ENCODE results near the gene NTHL1. TPM values are rescaled to one million over a fixed set of nuclear protein-coding genes. Genes with fewer than 3 reads are reported as not detected.
A peak's percentile ranks its signal among the peaks of the same experiment; 100 is the strongest.

NTHL1 gene
- polyA plus RNA-seq, 3 donors: 9.2 to 22.4 (median 9.6) TPM

- Mint-ChIP-seq H3K9me3 (peaks cover 0 to 7% (median 2%) of the 10 kb centered on the region in 7 donors), H3K27me3 (ENCODE audit: low read depth in 3 of 3) (peaks cover 30 to 67% (median 45%) of the 10 kb centered on the region in 3 donors), H3K4me3 (no peak overlapping the region), H3K36me3 (peaks cover 3% of the 10 kb centered on the region in 2 donors), H3K27ac (no peak overlapping the region), H3K4me1 (peaks cover 17% of the 10 kb centered on the region)
- Histone ChIP-seq H3K36me3 (replicated peaks in 1 of 2; ENCODE audit: control insufficient read depth in 1 of 2, insufficient read depth in 2 of 2, low read length in 2 of 2) (no peaks in the 10 kb centered on the region), H3K9me3 (replicated peaks in 1 of 2; ENCODE audit: control insufficient read depth in 1 of 2, insufficient read depth in 1 of 2, low read length in 2 of 2) (peaks cover 0 to 9% of the 10 kb centered on the region in 2 donors), H4K20me1 (ENCODE audit: insufficient read depth, low read length) (no peaks in the 10 kb centered on the region), H3K4me1 (ENCODE audit: control insufficient read depth in 1 of 2, insufficient read depth in 2 of 2, low read length in 2 of 2) (peaks cover 20 to 27% of the 10 kb centered on the region in 2 donors), H3K4me2 (replicated peaks; ENCODE audit: extremely low read depth, low read length, poor library complexity, severe bottlenecking) (no peak overlapping the region), H3K4me3 (replicated peaks in 1 of 3; ENCODE audit: low read depth in 2 of 3, low read length in 3 of 3) (no peak overlapping the region), H2AFZ (ENCODE audit: insufficient read depth, low read depth, low read length, poor library complexity, severe bottlenecking) (no peak overlapping the region), H3K9ac (ENCODE audit: insufficient read depth, low read length, poor library complexity, severe bottlenecking) (no peak overlapping the region), H3K79me2 (ENCODE audit: insufficient read depth, low read length) (no peaks in the 10 kb centered on the region), H3K27ac (ENCODE audit: low read depth in 1 of 2, low read length in 2 of 2) (no peak overlapping the region), H3K27me3 (ENCODE audit: control insufficient read depth in 2 of 2, insufficient read depth in 2 of 2, low read length in 2 of 2) (peaks cover 11 to 42% of the 10 kb centered on the region in 2 donors)
- 97% methylated on average over 22 of the region's 22 CpGs for WGBS (ENCODE audit: insufficient coverage)
- DNase-seq: no peak
- intact Hi-C loops (cut with micrococcal nuclease): loop anchor here in 1 of 2 donors (5.0 kb wide), 1 partner anchor 118 kb away; the partner anchor contains the start of gene RAB26
- no peak for TF ChIP-seq CTCF (IDR thresholded peaks at IDR 0.05)
Observed at GRCh38 chr16:2029350-2029749, 18.3 kb downstream of the NTHL1 start.

GRCh38 chr16:2028620-2029220, 18.9 kb downstream of the NTHL1 start:
- Histone ChIP-seq H3K9me3 (replicated peaks in 1 of 2; ENCODE audit: control insufficient read depth in 1 of 2, insufficient read depth in 1 of 2, low read length in 2 of 2) (peaks cover 0 to 9% of the 10 kb centered on the region in 2 donors), H3K27ac (ENCODE audit: low read depth in 1 of 2, low read length in 2 of 2) (no peak overlapping the region), H3K4me2 (replicated peaks; ENCODE audit: extremely low read depth, low read length, poor library complexity, severe bottlenecking) (no peak overlapping the region), H3K79me2 (ENCODE audit: insufficient read depth, low read length) (no peaks in the 10 kb centered on the region), H3K4me3 (replicated peaks in 1 of 3; ENCODE audit: low read depth in 2 of 3, low read length in 3 of 3) (no peak overlapping the region), H3K4me1 (ENCODE audit: control insufficient read depth in 1 of 2, insufficient read depth in 2 of 2, low read length in 2 of 2) (peaks cover 17 to 27% of the 10 kb centered on the region in 2 donors), H2AFZ (ENCODE audit: insufficient read depth, low read depth, low read length, poor library complexity, severe bottlenecking) (no peak overlapping the region), H4K20me1 (ENCODE audit: insufficient read depth, low read length) (no peaks in the 10 kb centered on the region), H3K27me3 (ENCODE audit: control insufficient read depth in 2 of 2, insufficient read depth in 2 of 2, low read length in 2 of 2) (peaks cover 11 to 42% of the 10 kb centered on the region in 2 donors), H3K9ac (ENCODE audit: insufficient read depth, low read length, poor library complexity, severe bottlenecking) (no peak overlapping the region), H3K36me3 (replicated peaks in 1 of 2; ENCODE audit: control insufficient read depth in 1 of 2, insufficient read depth in 2 of 2, low read length in 2 of 2) (no peaks in the 10 kb centered on the region)
- TF ChIP-seq CTCF (IDR thresholded peaks at IDR 0.05): no peak
- H3K27ac Mint-ChIP-seq: no peak overlapping the region
- peaks cover 3% of the 10 kb centered on the region in 2 donors for H3K36me3 Mint-ChIP-seq
- H3K4me1 Mint-ChIP-seq: peaks cover 19% of the 10 kb centered on the region
- 95% methylated on average over 17 of the region's 18 CpGs for WGBS (ENCODE audit: insufficient coverage)
- DNase-seq: no peak
- peaks cover 0 to 7% (median 2%) of the 10 kb centered on the region in 7 donors for H3K9me3 Mint-ChIP-seq
- intact Hi-C loops (cut with micrococcal nuclease): loop anchor here in 1 of 2 donors (5.0 kb wide), 1 partner anchor 119 kb away; the partner anchor contains the start of gene RAB26
- H3K4me3 Mint-ChIP-seq: peak overlapping the region in 1 of 2 donors; percentile 28
- peaks cover 30 to 66% (median 47%) of the 10 kb centered on the region in 3 donors for H3K27me3 Mint-ChIP-seq (ENCODE audit: low read depth in 3 of 3)
